C4-2B (cell line): ENCODE data around the gene STAG1.
"Not testable (repeated sequence)": the region's sequence is repeated elsewhere in the genome, so short reads cannot be mapped to it uniquely, and the experiment has no call there.

Source experiments
- H3K27ac ChIP-seq: fragments of 450-650 bp; 2 replicates; pipeline ENCODE4 v1.5.1; 2017
- CTCF ChIP-seq: fragments of 450-650 bp; conservative IDR thresholded peaks from 2 replicates; pipeline ENCODE4 v1.5.1; 2017; ENCODE audit warnings: mild to moderate bottlenecking
- ZFX ChIP-seq: fragments of 450-650 bp; IDR thresholded peaks from 2 replicates; pipeline ENCODE4 v1.6.1; 2017

STAG1 gene

GRCh38 chr3:136562026-136562425 lies 190.2 kb downstream of the STAG1 start:
- no peak for TF ChIP-seq ZFX
- TF ChIP-seq CTCF: no peak
- no peak overlapping the region for H3K27ac ChIP-seq

- TF ChIP-seq CTCF (no peak), ZFX (no peak)
- H3K27ac ChIP-seq: no peak overlapping the region
Measured at GRCh38 chr3:136559896-136560295, 192.3 kb downstream of the STAG1 start.

GRCh38 chr3:136549461-136549860 lies 202.7 kb downstream of the STAG1 start:
- not testable (repeated sequence) for H3K27ac ChIP-seq

- H3K27ac ChIP-seq: no peak overlapping the region
- TF ChIP-seq ZFX (no peak), CTCF (no peak)
Measured at GRCh38 chr3:136547293-136547692, 204.9 kb downstream of the STAG1 start.

GRCh38 chr3:136546720-136547119 lies 205.5 kb downstream of the STAG1 start:
- no peak overlapping the region for H3K27ac ChIP-seq
- TF ChIP-seq ZFX (no peak), CTCF (peak; percentile 26)

- TF ChIP-seq CTCF: peak; percentile 44
- TF ChIP-seq ZFX: no peak
- no peak overlapping the region for H3K27ac ChIP-seq
Measured at GRCh38 chr3:136545664-136546268, 206.4 kb downstream of the STAG1 start.

- no peak overlapping the region for H3K27ac ChIP-seq
- TF ChIP-seq ZFX (no peak), CTCF (no peak)
Measured at GRCh38 chr3:136544532-136544931, 207.6 kb downstream of the STAG1 start.

GRCh38 chr3:136543385-136543784 lies 208.8 kb downstream of the STAG1 start:
- H3K27ac ChIP-seq: no peak overlapping the region
- TF ChIP-seq CTCF (no peak), ZFX (no peak)
